HAP-1 (cell line): ENCODE data around the gene LHX8.
"Not testable (repeated sequence)": the region's sequence is repeated elsewhere in the genome, so short reads cannot be mapped to it uniquely, and the experiment has no call there.

Experiments used
- DNase-seq, 2 experiments: peaks; one replicate each; pipeline ENCODE4 v3.0.0-alpha.2; 2016 to 2020; ENCODE audit warnings: low spot score in 2 of 2
- H3K27me3 ChIP-seq: fragments of 250-450 bp; sonication (Bioruptor Pico); 2 replicates; pipeline ENCODE4 v1.5.1; 2020; ENCODE audit warnings: low read depth, mild to moderate bottlenecking, moderate library complexity
- H3K36me3 ChIP-seq: fragments of 250-450 bp; sonication (Bioruptor Pico); replicated peaks from 2 replicates; pipeline ENCODE4 v1.5.1; 2020; ENCODE audit warnings: mild to moderate bottlenecking
- H3K4me1 ChIP-seq: fragments of 250-450 bp; sonication (Bioruptor Pico); 2 replicates; pipeline ENCODE4 v1.5.1; 2020; ENCODE audit warnings: mild to moderate bottlenecking
- H3K4me3 ChIP-seq: fragments of 250-450 bp; sonication (Bioruptor Pico); 2 replicates; pipeline ENCODE4 v1.5.1; 2020; ENCODE audit warnings: mild to moderate bottlenecking, moderate library complexity
- H3K9me3 ChIP-seq: fragments of 250-450 bp; sonication (Bioruptor Pico); 2 replicates; pipeline ENCODE4 v1.5.1; 2020; ENCODE audit warnings: mild to moderate bottlenecking, moderate library complexity
- in situ Hi-C: fragments of 300-500 bp; cut with MboI; formaldehyde crosslinking; loops from 3 replicates; pipeline ENCODE4 v1.14.3; 2020; ENCODE audit warnings: low sequenced_read_pairs, inconsistent platforms, mixed read lengths

The LHX8 gene

GRCh38 chr1:75133750-75134646 lies at the start of gene LHX8:
Gene LHX8, plus strand, starts transcription at chr1:75134388. Its CDS starts 2,227 bp downstream, at chr1:75136615.
- in situ Hi-C loops, result no loop called here
- H3K4me3 ChIP-seq, result no peak within 1 kb of the TSS
- DNase-seq, result no peak
- H3K27me3 ChIP-seq, result peaks cover 89% of the 10 kb centered on the region
- no peaks in the 10 kb centered on the region for H3K9me3 ChIP-seq
- H3K4me1 ChIP-seq, result no peaks in the 10 kb centered on the region
- no peaks in the 10 kb centered on the region for H3K36me3 ChIP-seq

- Histone ChIP-seq H3K4me3 (no peak overlapping the region), H3K4me1 (no peaks in the 10 kb centered on the region), H3K27me3 (no peaks in the 10 kb centered on the region), H3K36me3 (no peaks in the 10 kb centered on the region), H3K9me3 (no peaks in the 10 kb centered on the region)
- no peak for DNase-seq
- in situ Hi-C loops, result no loop called here
These were observed 48.3 kb upstream of the LHX8 start for GRCh38 chr1:75085931-75086330.

- Histone ChIP-seq H3K4me3 (no peak overlapping the region), H3K27me3 (no peaks in the 10 kb centered on the region), H3K9me3 (no peaks in the 10 kb centered on the region), H3K4me1 (no peaks in the 10 kb centered on the region), H3K36me3 (no peaks in the 10 kb centered on the region)
- DNase-seq, result no peak
- in situ Hi-C loops, result no loop called here
These were observed 46.9 kb upstream of the LHX8 start for GRCh38 chr1:75087278-75087677.

- DNase-seq, result no peak
- Histone ChIP-seq H3K4me3 (no peak overlapping the region), H3K9me3 (no peaks in the 10 kb centered on the region), H3K27me3 (no peaks in the 10 kb centered on the region), H3K36me3 (no peaks in the 10 kb centered on the region), H3K4me1 (no peaks in the 10 kb centered on the region)
- in situ Hi-C loops, result no loop called here
These were observed 42.0 kb upstream of the LHX8 start for GRCh38 chr1:75092141-75092540.

GRCh38 chr1:75097654-75098053 lies 36.5 kb upstream of the LHX8 start:
- no peak for DNase-seq
- H3K4me3 ChIP-seq, result no peak overlapping the region
- in situ Hi-C loops, result no loop called here
- H3K27me3 ChIP-seq, result peaks cover 9% of the 10 kb centered on the region
- H3K9me3 ChIP-seq, result no peaks in the 10 kb centered on the region
- peaks cover 3% of the 10 kb centered on the region; the same call in 1 of the 2 replicates for H3K4me1 ChIP-seq
- H3K36me3 ChIP-seq, result no peaks in the 10 kb centered on the region

- Histone ChIP-seq H3K4me3 (no peak overlapping the region), H3K27me3 (peaks cover 9% of the 10 kb centered on the region), H3K4me1 (peaks cover 3% of the 10 kb centered on the region; the same call in 1 of the 2 replicates), H3K36me3 (no peaks in the 10 kb centered on the region), H3K9me3 (no peaks in the 10 kb centered on the region)
- in situ Hi-C loops, result no loop called here
- no peak for DNase-seq
These were observed 34.6 kb upstream of the LHX8 start for GRCh38 chr1:75099581-75099980.

GRCh38 chr1:75100481-75101092 lies 33.6 kb upstream of the LHX8 start:
- no peak overlapping the region for H3K4me3 ChIP-seq
- H3K9me3 ChIP-seq, result no peaks in the 10 kb centered on the region
- no peak for DNase-seq
- H3K27me3 ChIP-seq, result peaks cover 9% of the 10 kb centered on the region
- peaks cover 3% of the 10 kb centered on the region; the same call in 1 of the 2 replicates for H3K4me1 ChIP-seq
- H3K36me3 ChIP-seq, result no peaks in the 10 kb centered on the region
- in situ Hi-C loops, result no loop called here

GRCh38 chr1:75112362-75112951 lies 21.7 kb upstream of the LHX8 start:
- H3K27me3 ChIP-seq, H3K4me3 ChIP-seq, H3K9me3 ChIP-seq, H3K36me3 ChIP-seq, in situ Hi-C loops, H3K4me1 ChIP-seq, DNase-seq: not testable (repeated sequence)

GRCh38 chr1:75115654-75116053 lies 18.5 kb upstream of the LHX8 start:
- Histone ChIP-seq H3K36me3 (no peaks in the 10 kb centered on the region), H3K9me3 (no peaks in the 10 kb centered on the region), H3K27me3 (no peaks in the 10 kb centered on the region; the same call in 1 of the 2 replicates), H3K4me1 (no peaks in the 10 kb centered on the region), H3K4me3 (no peak overlapping the region)
- in situ Hi-C loops, result no loop called here
- no peak for DNase-seq

GRCh38 chr1:75123756-75124155 lies 10.4 kb upstream of the LHX8 start:
- Histone ChIP-seq H3K9me3 (no peaks in the 10 kb centered on the region), H3K27me3 (peaks cover 20% of the 10 kb centered on the region), H3K36me3 (no peaks in the 10 kb centered on the region), H3K4me3 (no peak overlapping the region), H3K4me1 (no peaks in the 10 kb centered on the region)
- DNase-seq, result no peak
- in situ Hi-C loops, result no loop called here

GRCh38 chr1:75124510-75124909 lies 9.7 kb upstream of the LHX8 start:
- H3K4me1 ChIP-seq, result no peaks in the 10 kb centered on the region
- peaks cover 27% of the 10 kb centered on the region for H3K27me3 ChIP-seq
- no peak overlapping the region for H3K4me3 ChIP-seq
- in situ Hi-C loops, result no loop called here
- no peak for DNase-seq
- no peaks in the 10 kb centered on the region for H3K36me3 ChIP-seq
- H3K9me3 ChIP-seq, result no peaks in the 10 kb centered on the region

GRCh38 chr1:75125161-75125726 lies 8.9 kb upstream of the LHX8 start:
- Histone ChIP-seq H3K9me3 (no peaks in the 10 kb centered on the region), H3K4me1 (no peaks in the 10 kb centered on the region), H3K4me3 (no peak overlapping the region), H3K27me3 (peaks cover 34% of the 10 kb centered on the region), H3K36me3 (no peaks in the 10 kb centered on the region)
- in situ Hi-C loops, result no loop called here
- DNase-seq, result no peak

- no peak for DNase-seq
- H3K27me3 ChIP-seq, result peaks cover 48% of the 10 kb centered on the region
- no peaks in the 10 kb centered on the region for H3K9me3 ChIP-seq
- H3K4me3 ChIP-seq, result no peak overlapping the region
- in situ Hi-C loops, result no loop called here
- no peaks in the 10 kb centered on the region for H3K36me3 ChIP-seq
- H3K4me1 ChIP-seq, result no peaks in the 10 kb centered on the region
These were observed 7.5 kb upstream of the LHX8 start for GRCh38 chr1:75126611-75127101.
